NT2/D1 (cell line): ENCODE results near the gene CXXC5.
A peak's percentile ranks its signal among the peaks of the same experiment; 100 is the strongest.

Experiments
- DNase-seq: peaks from one replicate; pipeline ENCODE4 v3.0.0-alpha.2; 2011; ENCODE audit warnings: low read depth, low spot score
- H3K27me3 ChIP-seq: 2 replicates; pipeline ENCODE4 v1.6.0; 2011; ENCODE audit warnings: mild to moderate bottlenecking; ENCODE audit not compliant: insufficient read length, insufficient read depth
- H3K36me3 ChIP-seq: 2 replicates; pipeline ENCODE4 v1.6.1; 2011; ENCODE audit warnings: mild to moderate bottlenecking, low read length, mixed read lengths; ENCODE audit not compliant: insufficient read depth, insufficient read length
- H3K4me1 ChIP-seq: 2 replicates; pipeline ENCODE4 v1.5.1; 2011; ENCODE audit not compliant: insufficient read depth, insufficient read length
- H3K4me3 ChIP-seq: 2 replicates; pipeline ENCODE4 v1.5.1; 2011; ENCODE audit warnings: low read depth; ENCODE audit not compliant: insufficient read length
- H3K9ac ChIP-seq: 2 replicates; pipeline ENCODE4 v1.6.0; 2011; ENCODE audit warnings: low read depth; ENCODE audit not compliant: insufficient read length
- H3K9me3 ChIP-seq: 2 replicates; pipeline ENCODE4 v1.5.1; 2011; ENCODE audit warnings: mild to moderate bottlenecking, low read length; ENCODE audit not compliant: insufficient read depth
- SUZ12 ChIP-seq: IDR thresholded peaks from 2 replicates; pipeline ENCODE4 v1.6.1; 2011; ENCODE audit not compliant: insufficient read length, insufficient read depth; ENCODE audit errors: extremely low read depth
- YY1 ChIP-seq: IDR thresholded peaks from 2 replicates; pipeline ENCODE4 v1.6.1; 2011; ENCODE audit not compliant: insufficient read length, insufficient read depth
- ZNF274 ChIP-seq: IDR thresholded peaks from 2 replicates; pipeline ENCODE4 v1.6.1; 2011; ENCODE audit warnings: mild to moderate bottlenecking, low read depth, low read length

CXXC5 gene

DNA sequence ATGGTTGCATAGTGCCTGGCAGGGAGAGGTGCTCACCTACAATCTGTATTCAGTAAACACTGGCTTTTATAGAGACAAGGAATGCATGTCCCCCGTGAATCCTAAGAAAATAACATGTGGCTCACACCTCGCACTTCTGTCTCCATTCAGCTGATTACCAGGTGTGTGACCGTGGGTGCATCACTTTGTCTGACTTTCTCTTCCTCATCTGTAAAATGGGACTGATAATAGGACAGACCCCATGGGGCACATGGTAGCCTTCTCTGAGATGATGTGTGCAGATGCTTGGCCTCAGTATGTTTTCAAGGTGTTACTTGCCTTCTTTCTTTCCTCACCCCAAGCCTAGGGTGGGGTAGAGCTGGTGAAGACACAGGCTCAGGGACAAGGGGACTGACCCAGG lies 6.3 kb downstream of the CXXC5 start:
- peaks cover 12% of the 10 kb centered on the region for H3K36me3 ChIP-seq
- TF ChIP-seq YY1 (no peak), SUZ12 (no peak), ZNF274 (no peak)
- H3K27me3 ChIP-seq: no peaks in the 10 kb centered on the region
- H3K4me1 ChIP-seq: peaks cover 46% of the 10 kb centered on the region
- no peak for DNase-seq
- H3K9me3 ChIP-seq: no peaks in the 10 kb centered on the region
- peak overlapping the region; percentile 56 for H3K9ac ChIP-seq
- no peak overlapping the region for H3K4me3 ChIP-seq

- DNase-seq: no peak
- Histone ChIP-seq H3K27me3 (no peaks in the 10 kb centered on the region), H3K4me1 (peaks cover 51% of the 10 kb centered on the region), H3K9ac (peak overlapping the region; percentile 56), H3K4me3 (no peak overlapping the region), H3K36me3 (peaks cover 12% of the 10 kb centered on the region), H3K9me3 (no peaks in the 10 kb centered on the region)
- no peak for TF ChIP-seq YY1
- TF ChIP-seq ZNF274: no peak
- TF ChIP-seq SUZ12: no peak
Measured at GRCh38 chr5:139654871-139655491, 6.8 kb downstream of the CXXC5 start.

DNA sequence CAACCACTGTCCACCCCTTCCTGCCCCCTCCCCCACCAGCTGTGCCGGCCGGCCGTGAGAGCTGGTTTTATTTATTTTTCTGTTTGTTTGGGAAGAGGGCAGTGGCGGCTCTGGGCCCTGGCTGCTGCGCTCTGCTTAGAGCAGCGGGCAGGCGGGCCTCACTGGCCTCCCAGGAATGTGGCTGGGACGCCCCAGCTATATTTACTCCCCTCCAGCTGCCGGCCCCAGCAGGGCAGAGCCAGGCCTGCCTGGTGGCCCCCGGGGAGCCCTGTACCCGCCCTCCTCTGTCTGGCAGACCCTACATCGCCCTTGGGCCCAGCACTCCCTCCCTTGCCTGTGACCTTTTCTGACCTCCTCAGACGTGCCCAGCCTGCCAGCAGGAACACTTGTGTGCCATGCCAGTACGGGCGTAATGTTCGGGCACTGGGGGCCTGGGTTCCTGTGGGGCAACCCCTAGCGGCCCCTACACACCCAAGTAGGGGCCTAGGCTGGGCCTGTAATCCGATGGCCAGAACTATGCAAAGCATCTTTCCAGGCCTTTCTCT lies 7.7 kb downstream of the CXXC5 start:
- H3K36me3 ChIP-seq: peaks cover 14% of the 10 kb centered on the region
- H3K4me1 ChIP-seq: peaks cover 55% of the 10 kb centered on the region
- H3K27me3 ChIP-seq: no peaks in the 10 kb centered on the region

GRCh38 chr5:139657363-139658321 lies 9.5 kb downstream of the CXXC5 start:
- DNase-seq: no peak
- Histone ChIP-seq H3K4me3 (no peak overlapping the region), H3K4me1 (peaks cover 46% of the 10 kb centered on the region)

More for the DNA sequence above, 7.7 kb downstream of the CXXC5 start:
- H3K9ac ChIP-seq: peak overlapping the region; percentile 32
- DNase-seq: no peak
- H3K4me3 ChIP-seq: no peak overlapping the region
- no peaks in the 10 kb centered on the region for H3K9me3 ChIP-seq
- no peak for TF ChIP-seq SUZ12
- TF ChIP-seq ZNF274: no peak
- TF ChIP-seq YY1: no peak

DNA sequence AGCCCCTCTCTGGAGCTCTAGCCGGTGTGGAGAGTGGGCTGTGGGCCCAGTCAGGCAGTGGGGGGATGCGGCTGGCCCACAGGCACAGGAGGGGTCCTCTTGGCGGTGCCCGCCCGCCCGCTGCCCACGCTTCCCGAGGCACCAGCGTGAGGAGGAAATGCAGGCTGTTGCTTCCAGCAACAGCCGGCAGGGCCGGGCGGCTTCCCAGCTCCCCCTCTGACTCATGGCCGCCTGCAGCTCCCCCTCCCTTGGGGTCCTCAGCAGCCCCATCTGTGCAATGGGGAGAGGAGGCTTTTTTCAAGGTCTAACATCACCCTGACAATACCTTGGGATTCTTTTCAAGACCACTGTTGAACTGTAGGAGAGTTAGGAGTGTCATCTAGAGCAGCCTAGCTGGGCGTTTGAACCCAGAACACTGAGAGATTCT lies 10.4 kb downstream of the CXXC5 start:
- Histone ChIP-seq H3K9ac (no peak overlapping the region), H3K27me3 (no peaks in the 10 kb centered on the region), H3K4me1 (peaks cover 42% of the 10 kb centered on the region), H3K36me3 (peaks cover 32% of the 10 kb centered on the region), H3K9me3 (no peaks in the 10 kb centered on the region), H3K4me3 (no peak overlapping the region)
- no peak for DNase-seq
- TF ChIP-seq YY1 (no peak), SUZ12 (no peak)

More at GRCh38 chr5:139657363-139658321, 9.5 kb downstream of the CXXC5 start:
- no peaks in the 10 kb centered on the region for H3K9me3 ChIP-seq
- no peaks in the 10 kb centered on the region for H3K27me3 ChIP-seq
- no peak for TF ChIP-seq YY1
- TF ChIP-seq ZNF274: no peak
- TF ChIP-seq SUZ12: no peak
- H3K36me3 ChIP-seq: peaks cover 27% of the 10 kb centered on the region
- H3K9ac ChIP-seq: no peak overlapping the region

DNA sequence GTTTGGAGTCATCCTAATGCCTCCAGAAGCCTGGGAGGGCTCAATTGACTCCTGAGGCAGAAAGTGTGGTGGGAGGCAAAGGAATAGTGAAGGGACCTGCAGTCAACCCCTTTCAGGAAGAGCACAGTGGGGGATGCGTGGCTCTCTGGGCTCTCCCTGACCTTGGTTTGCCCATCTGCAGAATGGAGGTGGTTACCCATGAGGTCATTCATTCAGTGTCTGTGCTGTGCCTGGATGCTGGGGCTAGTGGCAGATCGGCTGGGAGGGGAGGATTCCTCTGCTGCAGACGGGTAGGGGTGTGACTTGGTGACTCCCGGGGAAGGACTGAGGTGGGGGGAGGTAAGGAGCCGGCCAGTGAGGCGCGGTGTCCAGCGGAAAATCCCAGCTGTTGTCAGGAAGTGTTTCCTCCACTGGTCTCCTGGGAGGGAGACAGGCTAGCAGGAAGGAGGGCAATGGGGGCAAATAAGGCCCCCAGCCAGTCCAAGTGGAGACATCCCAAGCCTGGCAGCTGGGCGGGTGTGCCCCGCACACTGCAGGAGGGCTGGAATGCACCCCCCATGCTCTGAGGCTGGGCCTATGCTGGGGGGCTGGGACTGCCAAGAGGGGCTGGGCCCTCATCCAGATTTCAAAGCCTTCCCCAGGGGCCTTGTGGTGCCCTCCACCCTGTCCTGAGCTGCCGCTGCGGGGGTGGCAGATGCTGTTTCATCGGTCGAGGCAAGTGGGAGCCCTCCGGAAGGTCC lies 10.9 kb downstream of the CXXC5 start:
- Histone ChIP-seq H3K27me3 (no peaks in the 10 kb centered on the region), H3K9ac (peak overlapping the region; percentile 50), H3K4me1 (peaks cover 42% of the 10 kb centered on the region), H3K4me3 (peak overlapping the region; percentile 15), H3K9me3 (no peaks in the 10 kb centered on the region), H3K36me3 (peaks cover 37% of the 10 kb centered on the region)
- no peak for DNase-seq
- TF ChIP-seq ZNF274 (no peak), YY1 (no peak), SUZ12 (no peak)

- Histone ChIP-seq H3K4me3 (no peak overlapping the region), H3K27me3 (no peaks in the 10 kb centered on the region), H3K4me1 (peaks cover 38% of the 10 kb centered on the region), H3K9ac (peak overlapping the region; percentile 50), H3K9me3 (no peaks in the 10 kb centered on the region), H3K36me3 (peaks cover 38% of the 10 kb centered on the region)
- TF ChIP-seq SUZ12 (no peak), YY1 (no peak), ZNF274 (no peak)
- DNase-seq: no peak
Measured at GRCh38 chr5:139659695-139660101, 11.5 kb downstream of the CXXC5 start.
